ENCODE data around the gene MGAT1. TPM values are rescaled to one million over a fixed set of nuclear protein-coding genes. Genes with fewer than 3 reads are reported as not detected.

MGAT1 gene
- total and polyA plus RNA-seq, 2 experiments from 2014 or later, result 23.7 to 81.4 TPM

GRCh38 chr5:180739958-180740357, 62.6 kb downstream of the MGAT1 start, which contains the start of gene OR2Y1:
Gene OR2Y1 (minus strand): TSS chr5:180740058. CDS start chr5:180740058, 0 bp downstream.
- no peaks in the 10 kb centered on the region for H3K36me3 ChIP-seq (ENCODE audit: insufficient read depth)
- H3K27me3 ChIP-seq (ENCODE audit: insufficient read depth), result no peaks in the 10 kb centered on the region
- no peak within 1 kb of the TSS for H3K4me3 Mint-ChIP-seq
- 0 out of 2 replicates have a peak, but pooled peaks cover 3% of the 10 kb centered on the region for H3K9me2 ChIP-seq (ENCODE audit: insufficient read depth)
- H2AFZ ChIP-seq, result no peak within 1 kb of the TSS
- ATAC-seq (no peak), DNase-seq (ENCODE audit: low spot score) (no peak)
- no peaks in the 10 kb centered on the region for H4K20me1 ChIP-seq (replicated peaks; ENCODE audit: insufficient read depth)
- no peak within 1 kb of the TSS for H3K27ac ChIP-seq (ENCODE audit: low read depth)
- no peaks in the 10 kb centered on the region for H3K79me2 ChIP-seq (replicated peaks; ENCODE audit: insufficient read depth)
- no peaks in the 10 kb centered on the region for H3K36me3 Mint-ChIP-seq (ENCODE audit: low read depth)
- no peaks in the 10 kb centered on the region for H3K9me3 Mint-ChIP-seq
- H3F3A ChIP-seq (replicated peaks; ENCODE audit: low read depth), result no peaks in the 10 kb centered on the region
- no peak within 1 kb of the TSS for H3K4me3 ChIP-seq
- TF ChIP-seq POLR2AphosphoS5 (IDR thresholded peaks at IDR 0.05; ENCODE audit: low read depth), result no peak
- TF ChIP-seq JUNB (IDR thresholded peaks at IDR 0.05; ENCODE audit: unreplicated experiment), result no peak
- no peak for TF ChIP-seq REST (IDR thresholded peaks at IDR 0.05; ENCODE audit: unreplicated experiment)
- no peak for TF ChIP-seq EZH2 (IDR thresholded peaks at IDR 0.05; ENCODE audit: low read depth, unreplicated experiment)
- TF ChIP-seq NANOG (IDR thresholded peaks at IDR 0.05; ENCODE audit: borderline replicate concordance), result no peak
- no peak for TF ChIP-seq STAT1 (IDR thresholded peaks at IDR 0.05; ENCODE audit: unreplicated experiment)
- no peak for TF ChIP-seq CREB1 (CRISPR knock-in tag; IDR thresholded peaks at IDR 0.05; ENCODE audit: low read depth)
- TF ChIP-seq ETS1 (IDR thresholded peaks at IDR 0.05), result no peak
- TF ChIP-seq, protein P1, sequence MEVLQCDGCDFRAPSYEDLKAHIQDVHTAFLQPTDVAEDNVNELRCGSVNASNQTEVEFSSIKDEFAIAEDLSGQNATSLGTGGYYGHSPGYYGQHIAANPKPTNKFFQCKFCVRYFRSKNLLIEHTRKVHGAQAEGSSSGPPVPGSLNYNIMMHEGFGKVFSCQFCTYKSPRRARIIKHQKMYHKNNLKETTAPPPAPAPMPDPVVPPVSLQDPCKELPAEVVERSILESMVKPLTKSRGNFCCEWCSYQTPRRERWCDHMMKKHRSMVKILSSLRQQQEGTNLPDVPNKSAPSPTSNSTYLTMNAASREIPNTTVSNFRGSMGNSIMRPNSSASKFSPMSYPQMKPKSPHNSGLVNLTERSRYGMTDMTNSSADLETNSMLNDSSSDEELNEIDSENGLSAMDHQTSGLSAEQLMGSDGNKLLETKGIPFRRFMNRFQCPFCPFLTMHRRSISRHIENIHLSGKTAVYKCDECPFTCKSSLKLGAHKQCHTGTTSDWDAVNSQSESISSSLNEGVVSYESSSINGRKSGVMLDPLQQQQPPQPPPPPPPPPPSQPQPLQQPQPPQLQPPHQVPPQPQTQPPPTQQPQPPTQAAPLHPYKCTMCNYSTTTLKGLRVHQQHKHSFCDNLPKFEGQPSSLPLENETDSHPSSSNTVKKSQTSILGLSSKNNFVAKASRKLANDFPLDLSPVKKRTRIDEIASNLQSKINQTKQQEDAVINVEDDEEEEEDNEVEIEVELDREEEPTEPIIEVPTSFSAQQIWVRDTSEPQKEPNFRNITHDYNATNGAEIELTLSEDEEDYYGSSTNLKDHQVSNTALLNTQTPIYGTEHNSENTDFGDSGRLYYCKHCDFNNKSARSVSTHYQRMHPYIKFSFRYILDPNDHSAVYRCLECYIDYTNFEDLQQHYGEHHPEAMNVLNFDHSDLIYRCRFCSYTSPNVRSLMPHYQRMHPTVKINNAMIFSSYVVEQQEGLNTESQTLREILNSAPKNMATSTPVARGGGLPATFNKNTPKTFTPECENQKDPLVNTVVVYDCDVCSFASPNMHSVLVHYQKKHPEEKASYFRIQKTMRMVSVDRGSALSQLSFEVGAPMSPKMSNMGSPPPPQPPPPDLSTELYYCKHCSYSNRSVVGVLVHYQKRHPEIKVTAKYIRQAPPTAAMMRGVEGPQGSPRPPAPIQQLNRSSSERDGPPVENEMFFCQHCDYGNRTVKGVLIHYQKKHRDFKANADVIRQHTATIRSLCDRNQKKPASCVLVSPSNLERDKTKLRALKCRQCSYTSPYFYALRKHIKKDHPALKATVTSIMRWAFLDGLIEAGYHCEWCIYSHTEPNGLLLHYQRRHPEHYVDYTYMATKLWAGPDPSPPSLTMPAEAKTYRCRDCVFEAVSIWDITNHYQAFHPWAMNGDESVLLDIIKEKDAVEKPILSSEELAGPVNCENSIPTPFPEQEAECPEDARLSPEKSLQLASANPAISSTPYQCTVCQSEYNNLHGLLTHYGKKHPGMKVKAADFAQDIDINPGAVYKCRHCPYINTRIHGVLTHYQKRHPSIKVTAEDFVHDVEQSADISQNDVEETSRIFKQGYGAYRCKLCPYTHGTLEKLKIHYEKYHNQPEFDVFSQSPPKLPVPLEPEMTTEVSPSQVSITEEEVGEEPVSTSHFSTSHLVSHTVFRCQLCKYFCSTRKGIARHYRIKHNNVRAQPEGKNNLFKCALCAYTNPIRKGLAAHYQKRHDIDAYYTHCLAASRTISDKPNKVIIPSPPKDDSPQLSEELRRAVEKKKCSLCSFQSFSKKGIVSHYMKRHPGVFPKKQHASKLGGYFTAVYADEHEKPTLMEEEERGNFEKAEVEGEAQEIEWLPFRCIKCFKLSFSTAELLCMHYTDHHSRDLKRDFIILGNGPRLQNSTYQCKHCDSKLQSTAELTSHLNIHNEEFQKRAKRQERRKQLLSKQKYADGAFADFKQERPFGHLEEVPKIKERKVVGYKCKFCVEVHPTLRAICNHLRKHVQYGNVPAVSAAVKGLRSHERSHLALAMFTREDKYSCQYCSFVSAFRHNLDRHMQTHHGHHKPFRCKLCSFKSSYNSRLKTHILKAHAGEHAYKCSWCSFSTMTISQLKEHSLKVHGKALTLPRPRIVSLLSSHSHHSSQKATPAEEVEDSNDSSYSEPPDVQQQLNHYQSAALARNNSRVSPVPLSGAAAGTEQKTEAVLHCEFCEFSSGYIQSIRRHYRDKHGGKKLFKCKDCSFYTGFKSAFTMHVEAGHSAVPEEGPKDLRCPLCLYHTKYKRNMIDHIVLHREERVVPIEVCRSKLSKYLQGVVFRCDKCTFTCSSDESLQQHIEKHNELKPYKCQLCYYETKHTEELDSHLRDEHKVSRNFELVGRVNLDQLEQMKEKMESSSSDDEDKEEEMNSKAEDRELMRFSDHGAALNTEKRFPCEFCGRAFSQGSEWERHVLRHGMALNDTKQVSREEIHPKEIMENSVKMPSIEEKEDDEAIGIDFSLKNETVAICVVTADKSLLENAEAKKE (CRISPR knock-in tag; IDR thresholded peaks at IDR 0.05), result no peak
- no peaks in the 10 kb centered on the region for H3K4me1 ChIP-seq (ENCODE audit: insufficient read depth)
- H3K27ac Mint-ChIP-seq, result no peak within 1 kb of the TSS
- no peaks in the 10 kb centered on the region for H3K4me1 Mint-ChIP-seq
- peaks cover 1% of the 10 kb centered on the region for H3K27me3 Mint-ChIP-seq (ENCODE audit: insufficient read depth, low read depth, poor library complexity)
- H3K4me2 ChIP-seq, result no peak within 1 kb of the TSS
